ENCODE results near the gene CIZ1.

- TF ChIP-seq CTCF (IDR thresholded peaks at IDR 0.05): no peak
- TF ChIP-seq POLR2A (IDR thresholded peaks at IDR 0.05): no peak
Measured at GRCh38 chr9:128153947-128154695, 37.3 kb downstream of the CIZ1 start.

Measured in heart left ventricle (tissue), 13 donors.